Suprapubic skin (tissue), 4 donors: Measurements from ENCODE around the gene SIAH3. TPM values are rescaled to one million over a fixed set of nuclear protein-coding genes. Genes with fewer than 3 reads are reported as not detected.

Experiments used
- DNase-seq, 2 donors: peaks; one replicate each; pipeline ENCODE4 v3.0.0-alpha.2; 2019; ENCODE audit warnings: low spot score in 2 of 2
- H3K27ac ChIP-seq: fragments of 200-600 bp; sonication (generic); one replicate; pipeline ENCODE4 v1.5.1; 2019
- H3K27me3 ChIP-seq: fragments of 200-600 bp; sonication (generic); one replicate; pipeline ENCODE4 v1.5.1; 2019
- H3K36me3 ChIP-seq: fragments of 200-600 bp; sonication (generic); one replicate; pipeline ENCODE4 v1.5.1; 2019
- H3K4me1 ChIP-seq: fragments of 200-600 bp; sonication (generic); one replicate; pipeline ENCODE4 v1.5.1; 2019
- H3K4me3 ChIP-seq: fragments of 200-600 bp; sonication (generic); one replicate; pipeline ENCODE4 v1.5.1; 2019; ENCODE audit warnings: mild to moderate bottlenecking
- H3K9me3 ChIP-seq: fragments of 200-600 bp; sonication (generic); one replicate; pipeline ENCODE4 v1.5.1; 2019
- EP300 ChIP-seq: sonication (generic); formaldehyde crosslinking; IDR thresholded peaks from one replicate; pipeline ENCODE4 v1.6.1; 2017; ENCODE audit warnings: antibody characterized with exemption
- POLR2A ChIP-seq, 2 donors: fragments of 450-650 bp; IDR thresholded peaks; one replicate each; pipeline ENCODE4 v1.6.1; 2017; ENCODE audit warnings: antibody characterized with exemption in 2 of 2, mild to moderate bottlenecking in 2 of 2, moderate library complexity in 2 of 2
- POLR2AphosphoS5 ChIP-seq, 3 donors: sonication (generic); formaldehyde crosslinking; IDR thresholded peaks; one replicate each; pipeline ENCODE4 v1.6.1; 2017; ENCODE audit warnings: antibody characterized with exemption in 3 of 3
- WGBS: methylation state at CpG from one replicate; pipeline ENCODE4 v1.1.5; 2018; 5-methylcytosine and 5-hydroxymethylcytosine counted together
- total RNA-seq, 4 donors: library from RNA; depleted of rRNA; stranded (reverse); fragments of >200 nt; gene quantifications; one replicate each; pipeline ENCODE4 v1.1.0, GENCODE V29; 2016
- TF ChIP-seq, protein P1 (sequence below), 2 donors: fragments of 200-600 bp in 1 of 2; fragments of 450-650 bp in 1 of 2; sonication (generic) in 1 of 2; IDR thresholded peaks; one replicate each; pipeline ENCODE4 v1.5.1; 2016 to 2019; ENCODE audit warnings: antibody characterized with exemption in 2 of 2, mild to moderate bottlenecking in 1 of 2, moderate library complexity in 1 of 2

SIAH3 gene
- total RNA-seq, 4 donors from 2014 or later = 0.10 to 0.38 TPM; not detected in 2

DNA sequence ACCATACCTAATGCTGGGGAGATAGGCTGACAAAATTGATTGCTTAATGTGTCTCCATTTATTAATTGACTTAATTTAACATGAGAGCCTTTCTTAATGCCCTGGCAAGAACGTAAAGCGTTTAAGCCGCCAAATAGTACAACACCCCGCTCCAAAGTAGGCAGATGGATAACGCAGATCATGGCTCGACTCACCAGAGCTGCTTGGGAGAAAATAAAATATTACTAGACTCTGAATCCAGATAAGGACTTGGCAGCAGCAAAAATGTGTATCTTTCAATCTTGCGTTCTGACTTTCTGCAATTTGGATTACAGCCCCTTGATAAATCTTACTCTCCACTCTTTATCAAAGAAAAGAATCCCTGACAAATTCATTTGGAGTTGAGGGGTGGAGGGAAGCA, 403 bp upstream of the SIAH3 start:
- Histone ChIP-seq H3K4me1 (peaks cover 16% of the 10 kb centered on the region), H3K27me3 (peaks cover 64% of the 10 kb centered on the region), H3K9me3 (no peaks in the 10 kb centered on the region), H3K36me3 (no peaks in the 10 kb centered on the region), H3K4me3 (no peak overlapping the region), H3K27ac (no peak overlapping the region)
- no peak for DNase-seq
- 41% methylated on average over 7 of the region's 7 CpGs for WGBS
- TF ChIP-seq POLR2A (IDR thresholded peaks at IDR 0.05) (no peak), POLR2AphosphoS5 (IDR thresholded peaks at IDR 0.05) (no peak), EP300 (no peak)
- TF ChIP-seq, protein P1, sequence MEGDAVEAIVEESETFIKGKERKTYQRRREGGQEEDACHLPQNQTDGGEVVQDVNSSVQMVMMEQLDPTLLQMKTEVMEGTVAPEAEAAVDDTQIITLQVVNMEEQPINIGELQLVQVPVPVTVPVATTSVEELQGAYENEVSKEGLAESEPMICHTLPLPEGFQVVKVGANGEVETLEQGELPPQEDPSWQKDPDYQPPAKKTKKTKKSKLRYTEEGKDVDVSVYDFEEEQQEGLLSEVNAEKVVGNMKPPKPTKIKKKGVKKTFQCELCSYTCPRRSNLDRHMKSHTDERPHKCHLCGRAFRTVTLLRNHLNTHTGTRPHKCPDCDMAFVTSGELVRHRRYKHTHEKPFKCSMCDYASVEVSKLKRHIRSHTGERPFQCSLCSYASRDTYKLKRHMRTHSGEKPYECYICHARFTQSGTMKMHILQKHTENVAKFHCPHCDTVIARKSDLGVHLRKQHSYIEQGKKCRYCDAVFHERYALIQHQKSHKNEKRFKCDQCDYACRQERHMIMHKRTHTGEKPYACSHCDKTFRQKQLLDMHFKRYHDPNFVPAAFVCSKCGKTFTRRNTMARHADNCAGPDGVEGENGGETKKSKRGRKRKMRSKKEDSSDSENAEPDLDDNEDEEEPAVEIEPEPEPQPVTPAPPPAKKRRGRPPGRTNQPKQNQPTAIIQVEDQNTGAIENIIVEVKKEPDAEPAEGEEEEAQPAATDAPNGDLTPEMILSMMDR (IDR thresholded peaks at IDR 0.05) = no peak

- H3K4me3 ChIP-seq = peak overlapping the region; percentile 35
- peaks cover 16% of the 10 kb centered on the region for H3K4me1 ChIP-seq
- H3K27ac ChIP-seq = no peak overlapping the region
- peaks cover 71% of the 10 kb centered on the region for H3K27me3 ChIP-seq
- no peak for DNase-seq
- WGBS = 51% methylated on average over 9 of the region's 16 CpGs
- no peaks in the 10 kb centered on the region for H3K9me3 ChIP-seq
- TF ChIP-seq POLR2AphosphoS5 (IDR thresholded peaks at IDR 0.05) (no peak), EP300 (no peak)
- H3K36me3 ChIP-seq = no peaks in the 10 kb centered on the region
Measured at GRCh38 chr13:45850027-45850613, 1.4 kb downstream of the SIAH3 start.

DNA sequence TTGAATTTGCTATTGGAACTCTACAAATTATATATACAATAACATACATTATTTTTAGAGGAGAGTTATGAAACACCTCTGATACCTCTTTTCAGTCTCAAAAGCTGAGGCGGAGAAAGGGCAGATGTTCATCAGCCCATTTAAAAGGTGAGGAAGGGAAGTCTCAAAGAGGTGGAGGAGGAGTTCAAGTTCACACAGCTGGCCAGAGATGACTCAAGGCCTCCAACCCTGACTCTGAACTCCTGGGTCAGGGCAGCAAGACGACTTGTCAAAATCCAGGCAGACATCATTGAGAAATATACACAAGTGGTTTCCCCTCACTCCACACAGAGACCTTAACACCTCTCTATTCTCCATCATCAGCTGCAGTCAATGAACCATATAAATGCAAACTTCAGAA, 2.1 kb downstream of the SIAH3 start:
- Histone ChIP-seq H3K36me3 (no peaks in the 10 kb centered on the region), H3K4me1 (peaks cover 16% of the 10 kb centered on the region), H3K9me3 (no peaks in the 10 kb centered on the region), H3K4me3 (no peak overlapping the region), H3K27ac (no peak overlapping the region), H3K27me3 (peaks cover 73% of the 10 kb centered on the region)
- WGBS = 73% methylated on average over 2 of the region's 2 CpGs
- no peak for DNase-seq
- TF ChIP-seq EP300 = no peak
- no peak for TF ChIP-seq POLR2A (IDR thresholded peaks at IDR 0.05)

- Histone ChIP-seq H3K4me3 (no peak overlapping the region), H3K4me1 (peaks cover 16% of the 10 kb centered on the region), H3K27me3 (peaks cover 61% of the 10 kb centered on the region), H3K9me3 (no peaks in the 10 kb centered on the region), H3K36me3 (no peaks in the 10 kb centered on the region), H3K27ac (no peak overlapping the region)
- 46% methylated on average over 13 of the region's 13 CpGs for WGBS
- TF ChIP-seq EP300 = no peak
- no peak for TF ChIP-seq POLR2AphosphoS5 (IDR thresholded peaks at IDR 0.05)
- TF ChIP-seq, protein P1 (IDR thresholded peaks at IDR 0.05) = no peak
- no peak for TF ChIP-seq POLR2A (IDR thresholded peaks at IDR 0.05)
- DNase-seq = no peak
Measured at GRCh38 chr13:45847554-45848224, 3.9 kb downstream of the SIAH3 start.

- no peaks in the 10 kb centered on the region for H3K36me3 ChIP-seq
- H3K4me3 ChIP-seq = no peak overlapping the region
- 91% methylated on average over 8 of the region's 8 CpGs for WGBS
- TF ChIP-seq, protein P1 (IDR thresholded peaks at IDR 0.05) = no peak
- TF ChIP-seq EP300 = no peak
- TF ChIP-seq POLR2AphosphoS5 (IDR thresholded peaks at IDR 0.05) = no peak
- no peak for TF ChIP-seq POLR2A (IDR thresholded peaks at IDR 0.05)
- no peak for DNase-seq
- H3K4me1 ChIP-seq = peaks cover 16% of the 10 kb centered on the region
- peaks cover 55% of the 10 kb centered on the region for H3K27me3 ChIP-seq
- H3K9me3 ChIP-seq = no peaks in the 10 kb centered on the region
- H3K27ac ChIP-seq = no peak overlapping the region
Measured at GRCh38 chr13:45846681-45847080, 4.9 kb downstream of the SIAH3 start.

GRCh38 chr13:45838171-45838745, 13.3 kb downstream of the SIAH3 start:
- Histone ChIP-seq H3K36me3 (no peaks in the 10 kb centered on the region), H3K4me1 (peaks cover 20% of the 10 kb centered on the region), H3K9me3 (no peaks in the 10 kb centered on the region), H3K27me3 (no peaks in the 10 kb centered on the region), H3K27ac (no peak overlapping the region), H3K4me3 (no peak overlapping the region)
- TF ChIP-seq EP300 (no peak), POLR2AphosphoS5 (IDR thresholded peaks at IDR 0.05) (no peak), POLR2A (IDR thresholded peaks at IDR 0.05) (no peak)
- TF ChIP-seq, protein P1 (IDR thresholded peaks at IDR 0.05) = no peak
- WGBS = 56% methylated on average over 12 of the region's 12 CpGs
- DNase-seq = no peak
